ENCODE data around the gene KANTR.

Gene KANTR

GRCh38 chrX:53049127-53049517 is 44.8 kb upstream of the KANTR start:
- Histone ChIP-seq H2AFZ (ENCODE audit: low read depth) (no peak overlapping the region), H3K27me3 (ENCODE audit: insufficient read depth, low read depth) (no peaks in the 10 kb centered on the region), H3K36me3 (ENCODE audit: insufficient read depth) (no peaks in the 10 kb centered on the region), H3K9ac (no peak overlapping the region), H4K20me1 (ENCODE audit: insufficient read depth) (no peaks in the 10 kb centered on the region), H3K4me3 (IDR thresholded peaks at IDR 0.05; ENCODE audit: insufficient read depth, low read depth, low read length) (no peak overlapping the region), H3K4me1 (ENCODE audit: low read depth, poor library complexity, severe bottlenecking) (no peaks in the 10 kb centered on the region), H3K27ac (no peak overlapping the region), H3K4me2 (no peak overlapping the region), H3K79me2 (ENCODE audit: insufficient read depth, low read depth) (no peaks in the 10 kb centered on the region)
- TF ChIP-seq CTCF (conservative IDR thresholded peaks at IDR 0.05; ENCODE audit: low read depth, low read length): no peak

- H3K79me2 ChIP-seq (ENCODE audit: insufficient read depth, low read depth): no peaks in the 10 kb centered on the region
- TF ChIP-seq CTCF (conservative IDR thresholded peaks at IDR 0.05; ENCODE audit: low read depth, low read length): no peak
- no peak overlapping the region for H3K4me2 ChIP-seq
- no peak overlapping the region for H3K4me3 ChIP-seq (IDR thresholded peaks at IDR 0.05; ENCODE audit: insufficient read depth, low read depth, low read length)
- H3K27me3 ChIP-seq (ENCODE audit: insufficient read depth, low read depth): no peaks in the 10 kb centered on the region
- H2AFZ ChIP-seq (ENCODE audit: low read depth): no peak overlapping the region
- H3K27ac ChIP-seq: no peak overlapping the region
- no peaks in the 10 kb centered on the region for H3K4me1 ChIP-seq (ENCODE audit: low read depth, poor library complexity, severe bottlenecking)
- no peaks in the 10 kb centered on the region for H4K20me1 ChIP-seq (ENCODE audit: insufficient read depth)
- no peaks in the 10 kb centered on the region for H3K36me3 ChIP-seq (ENCODE audit: insufficient read depth)
- H3K9ac ChIP-seq: no peak overlapping the region
Measured at GRCh38 chrX:53050841-53051240, 43.1 kb upstream of the KANTR start.

GRCh38 chrX:53055244-53055849 is 38.6 kb upstream of the KANTR start:
- Histone ChIP-seq H3K9ac (no peak overlapping the region), H2AFZ (ENCODE audit: low read depth) (no peak overlapping the region), H3K4me3 (IDR thresholded peaks at IDR 0.05; ENCODE audit: insufficient read depth, low read depth, low read length) (no peak overlapping the region), H3K4me1 (ENCODE audit: low read depth, poor library complexity, severe bottlenecking) (no peaks in the 10 kb centered on the region), H3K4me2 (no peak overlapping the region), H4K20me1 (ENCODE audit: insufficient read depth) (no peaks in the 10 kb centered on the region), H3K27me3 (ENCODE audit: insufficient read depth, low read depth) (no peaks in the 10 kb centered on the region), H3K79me2 (ENCODE audit: insufficient read depth, low read depth) (no peaks in the 10 kb centered on the region), H3K36me3 (ENCODE audit: insufficient read depth) (no peaks in the 10 kb centered on the region), H3K27ac (no peak overlapping the region)
- no peak for TF ChIP-seq CTCF (conservative IDR thresholded peaks at IDR 0.05; ENCODE audit: low read depth, low read length)

- Histone ChIP-seq H3K4me2 (no peak overlapping the region), H3K36me3 (ENCODE audit: insufficient read depth) (no peaks in the 10 kb centered on the region), H3K27ac (no peak overlapping the region), H3K79me2 (ENCODE audit: insufficient read depth, low read depth) (no peaks in the 10 kb centered on the region), H3K9ac (no peak overlapping the region), H2AFZ (ENCODE audit: low read depth) (no peak overlapping the region), H4K20me1 (ENCODE audit: insufficient read depth) (no peaks in the 10 kb centered on the region), H3K4me1 (ENCODE audit: low read depth, poor library complexity, severe bottlenecking) (no peaks in the 10 kb centered on the region), H3K4me3 (IDR thresholded peaks at IDR 0.05; ENCODE audit: insufficient read depth, low read depth, low read length) (no peak overlapping the region), H3K27me3 (ENCODE audit: insufficient read depth, low read depth) (no peaks in the 10 kb centered on the region)
- no peak for TF ChIP-seq CTCF (conservative IDR thresholded peaks at IDR 0.05; ENCODE audit: low read depth, low read length)
Measured at GRCh38 chrX:53056292-53056691, 37.6 kb upstream of the KANTR start.

Measured in KMS-11 (cell line).